NCI-H510A (cell line): Measurements from ENCODE around the gene TBL1X.

Experiments
- DNase-seq: peaks from one replicate; lab custom pipeline; 2025; lab: John Stamatoyannopoulos, UW

The TBL1X gene

DNA sequence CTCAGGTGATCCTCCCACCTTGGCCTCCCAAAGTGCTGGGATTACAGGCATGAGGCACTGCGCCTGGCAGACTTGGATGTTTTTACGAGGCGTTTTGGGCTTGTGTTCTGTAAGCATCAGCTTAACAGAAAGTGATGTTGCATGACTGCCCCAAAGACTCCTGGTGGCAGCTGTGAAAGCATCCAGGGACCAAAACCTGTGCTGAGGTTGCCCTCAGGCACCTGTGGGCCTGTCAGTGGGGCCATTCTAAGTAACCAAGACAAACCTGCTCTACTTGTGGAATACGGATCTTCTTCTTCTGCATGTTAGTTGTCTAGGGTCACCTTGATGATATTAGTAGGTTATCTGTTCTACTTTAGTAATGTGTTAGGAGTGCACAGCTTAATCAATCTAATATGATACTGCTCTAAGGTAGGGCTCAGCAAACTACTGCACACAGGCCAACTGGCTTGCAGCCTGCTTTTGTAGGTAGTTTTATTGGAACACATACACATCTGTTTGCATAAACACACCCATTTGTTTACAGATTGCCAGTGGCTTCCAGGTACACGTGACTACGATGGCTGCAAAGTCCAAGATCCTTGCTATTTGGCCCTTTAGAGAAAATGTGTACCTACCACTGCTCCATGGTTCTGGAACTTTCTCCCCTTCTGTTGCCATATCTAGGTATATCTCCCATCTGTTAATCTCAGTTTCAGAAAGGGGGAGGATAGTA is 164.1 kb downstream of the TBL1X start:
- DNase-seq = no peak

DNA sequence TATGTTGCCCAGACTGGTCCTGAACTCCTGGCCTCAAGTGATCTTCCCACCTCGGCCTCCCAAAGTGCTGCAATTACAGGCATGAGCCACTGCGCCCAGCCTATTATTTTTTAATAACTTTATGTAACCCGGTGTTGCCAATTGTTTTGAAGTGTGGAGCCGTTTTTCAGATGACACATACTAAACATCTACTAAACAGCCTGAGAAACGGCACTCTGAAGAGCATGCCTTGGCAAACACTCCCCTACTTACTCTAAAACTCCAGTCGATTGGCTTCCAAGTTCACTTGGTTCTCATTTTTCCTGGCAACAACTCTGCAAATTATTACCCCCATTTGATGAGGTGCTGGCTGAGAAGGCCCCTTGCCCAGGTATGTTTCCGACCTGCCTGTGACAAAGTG is 169.7 kb downstream of the TBL1X start:
- no peak for DNase-seq

DNA sequence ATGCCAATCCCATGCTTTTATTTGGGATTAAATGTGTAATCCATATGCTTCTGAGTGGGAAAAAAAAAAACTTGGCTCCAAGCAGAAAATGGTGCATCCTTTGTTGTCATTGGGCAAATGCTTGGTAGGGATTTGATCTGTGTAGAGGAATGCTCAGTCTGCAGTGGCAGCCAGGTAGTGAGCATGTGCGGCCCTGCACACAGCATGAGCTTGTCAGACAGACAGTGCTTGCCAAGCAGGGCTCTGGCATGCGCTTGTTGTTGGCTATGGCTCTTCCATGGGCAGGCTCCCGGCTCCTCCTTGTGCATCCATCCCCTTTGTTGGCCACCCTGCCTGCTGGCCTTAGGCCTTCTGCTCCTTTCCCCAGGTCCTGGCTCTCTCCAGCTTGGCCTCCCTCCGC is 170.5 kb downstream of the TBL1X start:
- DNase-seq = no peak

DNA sequence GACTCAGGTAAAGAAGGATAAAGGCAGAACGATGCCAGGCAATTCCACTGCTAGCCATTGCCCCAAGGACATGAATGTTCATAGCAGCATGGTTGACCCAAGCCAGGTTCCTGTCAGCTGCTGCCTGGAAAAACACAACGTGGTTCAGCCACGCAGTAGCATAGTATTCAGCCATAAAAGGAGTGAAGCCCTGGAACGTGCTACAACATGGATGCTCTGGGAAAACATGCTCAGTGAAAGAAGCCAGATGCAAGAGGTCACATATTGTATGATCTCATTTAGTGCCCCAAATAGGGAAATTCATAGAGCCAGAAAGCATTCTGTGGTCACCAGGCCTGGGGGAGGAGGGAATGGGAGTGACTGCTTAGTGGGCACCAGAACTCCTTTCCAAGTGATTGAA is 170.9 kb downstream of the TBL1X start:
- DNase-seq = no peak

DNA sequence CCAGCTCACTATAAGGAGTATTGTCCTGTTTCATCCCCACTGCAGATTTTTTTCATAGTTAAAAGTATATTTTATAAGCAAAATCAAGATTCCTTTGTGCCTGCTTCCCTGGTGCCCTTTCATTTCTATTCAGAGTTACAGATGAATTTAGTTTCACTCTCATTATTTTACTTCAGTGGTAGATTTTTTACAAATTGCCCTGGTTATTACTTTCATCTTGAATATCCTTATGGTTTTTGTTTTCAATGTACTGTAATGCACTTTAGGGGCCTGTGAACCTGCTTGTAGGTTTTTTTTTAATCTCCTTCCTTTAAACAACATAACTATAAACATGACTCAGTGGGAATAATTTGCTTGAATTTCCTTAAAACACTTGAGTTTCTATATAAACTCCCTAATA is 174.0 kb downstream of the TBL1X start:
- DNase-seq = no peak

DNA sequence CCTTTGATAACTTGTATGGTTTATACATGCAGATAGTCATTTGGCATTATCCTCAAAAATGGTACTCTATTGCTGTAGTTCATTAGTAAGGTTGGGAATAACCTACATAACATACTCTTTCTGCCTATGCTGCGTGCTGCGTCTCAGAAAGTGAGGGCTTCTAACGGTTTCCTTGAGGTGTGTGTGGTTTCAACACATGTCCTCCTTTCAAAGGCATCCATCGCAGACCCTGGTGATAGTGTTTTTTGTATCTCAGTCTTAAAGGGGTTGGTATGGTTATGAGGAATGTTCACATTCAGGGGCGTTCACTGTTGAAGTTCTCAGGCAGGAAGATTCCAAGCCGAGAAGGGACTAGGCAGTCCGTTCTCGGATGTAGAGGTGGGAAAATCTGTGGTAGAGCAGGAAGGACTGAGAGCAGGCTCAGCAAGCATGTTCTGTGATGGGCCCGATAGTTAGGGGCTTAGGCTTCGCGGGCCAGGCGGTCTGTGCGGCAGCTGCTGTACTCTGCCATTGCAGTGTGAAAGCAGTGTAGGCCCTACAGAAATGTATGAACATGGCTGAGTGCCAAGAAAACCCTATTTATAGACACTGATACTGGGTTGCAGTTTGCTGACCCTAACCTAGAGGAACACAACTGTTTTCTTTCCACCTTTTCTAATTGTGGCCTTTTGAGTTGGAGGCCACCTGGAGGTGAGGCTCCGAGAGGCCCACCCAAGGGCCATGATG is 177.6 kb downstream of the TBL1X start:
- no peak for DNase-seq

DNA sequence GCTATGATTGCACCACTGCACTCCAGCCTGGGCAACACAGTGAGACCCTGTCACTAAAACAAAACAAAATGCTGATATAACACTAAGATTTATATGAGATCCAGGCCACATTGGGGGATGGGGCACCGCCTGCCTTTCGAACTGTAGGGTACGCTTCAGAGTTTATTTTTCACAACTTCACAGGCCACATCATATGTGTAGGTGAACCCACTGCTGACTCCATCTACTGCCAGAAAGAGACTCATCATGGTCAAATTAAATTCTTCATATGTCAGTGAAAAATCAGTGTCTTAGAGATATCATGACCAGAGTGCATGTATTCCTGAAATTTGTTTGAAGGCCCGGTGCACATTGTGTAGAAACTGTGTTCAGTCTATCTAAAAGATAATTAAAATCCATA is 178.9 kb downstream of the TBL1X start:
- no peak for DNase-seq

DNA sequence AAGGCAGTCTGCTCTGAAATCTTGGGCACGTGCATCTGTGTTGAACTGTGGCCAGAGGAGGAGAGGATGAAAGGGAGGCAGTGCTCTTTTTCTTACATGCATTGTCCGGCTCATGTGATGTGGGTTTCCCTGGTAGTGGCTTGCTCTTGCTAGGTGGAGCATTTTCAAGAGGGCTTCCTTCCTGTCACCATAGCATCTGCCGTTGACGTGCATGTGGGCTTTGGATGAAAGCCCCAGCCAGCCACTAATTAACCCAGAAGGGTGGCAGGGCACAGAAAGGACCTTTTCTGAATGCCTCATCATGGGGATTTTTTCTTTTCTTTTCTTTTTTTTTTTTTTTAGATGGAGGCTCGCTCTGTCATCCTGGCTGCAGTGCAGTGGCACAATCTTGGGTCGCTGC is 179.5 kb downstream of the TBL1X start:
- DNase-seq = peak; percentile 22

DNA sequence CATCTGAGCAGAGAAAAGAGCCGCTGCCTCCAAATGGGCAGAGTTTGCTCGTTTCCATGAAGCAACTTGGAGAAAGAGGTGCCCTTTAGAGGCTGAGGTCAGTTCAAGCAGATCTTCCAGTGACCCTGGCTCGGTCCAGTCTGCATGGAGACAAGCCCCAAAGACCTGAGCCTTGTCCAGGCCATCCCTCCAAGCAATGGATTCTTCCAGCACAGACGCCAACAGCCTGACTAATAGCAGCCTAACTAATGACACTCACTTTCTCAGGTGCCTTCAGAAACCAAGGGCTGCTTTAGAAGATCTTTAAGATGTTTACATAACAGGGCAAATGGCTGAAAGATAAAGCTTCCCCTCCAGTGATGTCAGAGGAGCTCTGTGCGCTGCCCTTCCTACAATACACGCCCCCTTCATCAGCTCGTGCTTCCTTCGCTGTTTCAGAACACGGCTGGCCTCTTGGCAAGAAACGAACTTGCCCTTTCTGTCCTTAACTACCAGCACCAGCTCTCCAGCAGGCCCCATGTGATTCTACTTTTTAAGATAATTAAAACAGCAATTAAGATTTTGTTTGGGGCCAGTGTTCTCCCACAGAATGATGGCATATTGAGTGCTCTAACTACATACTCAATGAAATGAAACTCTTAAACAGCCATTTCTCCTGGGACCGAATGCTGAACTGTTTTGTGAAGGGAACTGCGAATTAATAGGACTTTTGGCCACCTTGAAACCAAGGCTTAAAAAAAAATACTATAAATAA is 181.8 kb downstream of the TBL1X start:
- no peak for DNase-seq

DNA sequence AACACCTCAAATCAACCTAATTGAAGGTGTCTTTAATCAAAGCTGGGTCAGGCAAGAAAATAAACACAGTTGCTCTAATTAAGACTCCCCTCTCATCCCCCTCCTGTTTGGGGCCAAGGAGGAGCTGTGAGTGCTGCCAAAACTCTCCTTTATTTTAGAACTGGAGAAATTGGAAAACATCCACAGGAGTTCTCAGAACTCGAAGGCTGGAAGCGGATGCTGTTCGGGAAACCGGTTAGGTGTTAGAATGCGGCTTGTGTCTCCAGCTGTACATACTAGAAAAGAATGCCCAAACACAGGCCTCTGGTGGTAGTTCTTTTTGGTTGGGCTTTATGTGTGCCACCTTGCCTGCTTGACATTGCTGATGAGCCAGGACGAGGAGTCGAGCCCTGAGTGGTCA is 182.6 kb downstream of the TBL1X start:
- no peak for DNase-seq

DNA sequence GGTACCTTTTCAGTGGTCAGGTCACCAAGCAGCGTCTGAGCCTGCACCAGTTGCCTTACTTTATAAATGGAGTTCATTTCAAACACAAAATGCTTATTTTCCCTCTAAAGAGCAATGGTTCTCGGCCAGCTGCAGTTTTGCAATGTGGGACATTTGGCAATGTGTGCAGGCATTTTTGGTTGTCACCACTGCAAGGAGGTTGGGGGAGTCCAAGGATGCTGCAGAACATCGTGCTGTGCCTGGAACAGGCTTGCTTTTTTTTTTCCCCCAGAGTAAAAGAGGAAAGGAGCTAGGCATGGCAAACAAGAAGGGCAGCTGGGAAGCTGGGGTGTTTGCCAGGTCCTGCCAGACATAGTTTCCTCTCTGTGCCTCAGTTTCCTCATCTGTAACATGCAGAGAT is 185.2 kb downstream of the TBL1X start:
- no peak for DNase-seq

DNA sequence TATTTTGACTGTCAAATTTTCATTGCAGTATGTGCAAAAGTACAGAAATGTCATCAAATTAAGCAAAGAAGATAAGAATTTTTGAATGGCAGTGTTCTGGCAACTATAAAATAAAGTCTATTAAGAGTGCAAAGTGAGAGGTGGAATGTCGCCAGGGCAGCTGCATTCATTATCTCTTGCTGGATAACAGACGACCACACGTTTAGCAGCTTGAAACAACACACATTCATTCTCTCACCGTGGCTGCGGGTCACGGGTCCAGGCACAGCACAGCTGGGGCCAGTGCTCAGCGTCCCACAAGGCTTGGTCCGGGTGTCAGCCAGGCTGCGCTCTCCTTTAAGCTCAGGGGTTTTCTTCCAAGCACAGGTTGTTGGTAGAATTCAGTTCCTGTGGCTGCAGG is 186.9 kb downstream of the TBL1X start:
- DNase-seq = no peak

DNA sequence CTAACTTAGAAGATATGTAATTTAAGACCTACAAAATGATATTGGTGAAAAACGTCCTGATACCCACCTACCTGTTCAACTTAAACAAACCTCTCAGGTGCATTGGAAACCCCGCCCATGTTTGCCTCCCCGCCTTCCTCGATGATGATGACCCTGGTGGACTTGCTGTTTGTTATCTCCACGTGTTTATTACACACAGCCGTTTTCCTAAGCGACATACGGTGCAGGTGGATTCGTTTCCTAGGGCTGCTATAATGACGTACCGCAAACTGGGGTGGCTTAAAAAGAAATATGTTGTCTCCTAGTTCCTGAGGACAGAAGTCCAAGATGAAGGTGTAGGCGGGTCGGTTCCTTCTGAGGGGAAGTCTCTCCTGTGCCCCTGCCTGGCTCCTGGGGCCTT is 190.1 kb downstream of the TBL1X start:
- DNase-seq = no peak

DNA sequence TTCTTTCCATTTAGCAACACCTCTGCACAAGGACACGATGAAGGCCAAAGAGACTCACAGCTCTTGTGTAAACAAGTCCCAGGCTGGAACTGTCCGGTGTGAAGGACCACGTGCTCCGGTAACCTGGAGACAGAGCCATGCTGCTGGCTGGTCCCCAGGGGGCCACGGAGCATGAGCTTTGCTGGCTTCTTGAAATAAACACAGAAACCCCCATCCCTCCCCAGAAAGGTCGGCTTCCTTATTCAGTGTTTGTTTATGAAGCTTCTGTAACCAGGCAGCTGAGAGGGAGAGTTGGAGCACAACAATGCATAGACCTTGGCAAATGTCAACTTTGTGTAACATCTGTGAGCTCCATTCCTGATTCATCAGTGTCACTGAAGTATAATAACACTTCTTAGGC is 191.4 kb downstream of the TBL1X start:
- DNase-seq = peak; percentile 7

DNA sequence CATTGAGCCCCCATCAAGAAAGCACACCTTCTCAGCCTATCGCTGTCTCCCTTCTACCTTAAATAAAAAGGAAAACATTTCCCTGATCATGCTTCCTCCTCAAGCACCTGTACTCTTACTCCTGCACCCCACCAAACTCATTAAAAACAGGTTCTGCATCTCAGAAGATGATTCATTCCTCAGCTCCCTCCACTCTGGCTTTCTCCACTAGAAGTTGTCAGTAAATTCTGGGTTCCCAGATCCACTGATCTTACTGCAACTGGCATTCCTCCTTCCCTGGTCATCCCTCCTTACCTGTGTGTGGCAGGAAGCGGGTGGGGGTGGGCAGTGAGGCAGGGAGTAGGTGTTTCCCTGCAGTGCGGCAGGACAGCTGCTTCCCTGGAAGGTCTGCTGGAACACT is 192.0 kb downstream of the TBL1X start:
- DNase-seq = no peak

DNA sequence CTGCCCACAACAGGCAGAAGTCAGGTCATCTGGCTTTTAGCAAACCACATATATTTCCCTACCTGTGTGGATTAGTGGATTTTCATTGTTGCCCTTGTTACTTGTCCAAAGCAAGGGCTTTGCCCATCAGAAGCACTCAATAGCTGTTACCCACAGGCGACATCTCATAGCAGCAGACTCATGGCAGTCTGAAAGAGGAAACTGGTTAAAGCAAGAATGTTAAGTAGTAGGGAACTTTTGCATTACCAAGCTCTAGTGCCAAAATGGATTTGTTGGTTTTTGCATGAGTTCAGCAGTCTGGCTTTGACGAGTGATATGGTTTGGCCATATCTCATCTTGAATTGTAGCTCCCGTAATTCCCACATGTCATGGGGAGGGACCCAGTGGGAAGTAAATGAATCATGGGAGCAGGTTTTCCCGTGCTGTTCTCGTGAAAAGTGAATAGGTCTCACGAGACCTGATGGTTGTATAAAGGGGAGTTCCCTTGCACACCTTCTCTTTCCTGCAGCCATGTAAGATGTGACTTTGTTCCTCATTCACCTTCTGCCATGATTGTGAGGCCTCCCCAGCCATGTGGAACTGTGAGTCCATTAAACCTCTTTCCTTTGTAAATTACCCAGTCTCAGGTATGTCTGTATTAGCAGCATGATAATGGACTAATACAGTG is 192.9 kb downstream of the TBL1X start:
- DNase-seq = no peak

DNA sequence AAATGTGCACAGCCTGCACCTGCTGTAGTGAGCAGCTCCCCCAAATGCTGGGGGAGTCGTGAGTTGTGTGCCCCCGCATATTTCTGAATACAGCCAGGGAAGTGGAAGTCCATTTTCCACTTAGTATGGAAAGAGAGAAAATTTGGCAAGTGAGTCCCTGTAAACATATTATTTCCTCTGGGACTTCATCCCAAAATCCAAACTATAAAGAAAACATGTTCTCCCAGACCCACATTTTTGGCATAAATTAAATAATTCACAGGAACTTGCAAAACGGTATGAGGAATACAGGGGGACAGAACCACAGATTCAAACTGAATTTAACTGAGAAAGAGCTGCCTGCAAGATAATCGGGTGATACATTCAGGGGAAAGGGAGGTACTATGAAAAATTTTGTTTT is 193.6 kb downstream of the TBL1X start:
- DNase-seq = no peak

DNA sequence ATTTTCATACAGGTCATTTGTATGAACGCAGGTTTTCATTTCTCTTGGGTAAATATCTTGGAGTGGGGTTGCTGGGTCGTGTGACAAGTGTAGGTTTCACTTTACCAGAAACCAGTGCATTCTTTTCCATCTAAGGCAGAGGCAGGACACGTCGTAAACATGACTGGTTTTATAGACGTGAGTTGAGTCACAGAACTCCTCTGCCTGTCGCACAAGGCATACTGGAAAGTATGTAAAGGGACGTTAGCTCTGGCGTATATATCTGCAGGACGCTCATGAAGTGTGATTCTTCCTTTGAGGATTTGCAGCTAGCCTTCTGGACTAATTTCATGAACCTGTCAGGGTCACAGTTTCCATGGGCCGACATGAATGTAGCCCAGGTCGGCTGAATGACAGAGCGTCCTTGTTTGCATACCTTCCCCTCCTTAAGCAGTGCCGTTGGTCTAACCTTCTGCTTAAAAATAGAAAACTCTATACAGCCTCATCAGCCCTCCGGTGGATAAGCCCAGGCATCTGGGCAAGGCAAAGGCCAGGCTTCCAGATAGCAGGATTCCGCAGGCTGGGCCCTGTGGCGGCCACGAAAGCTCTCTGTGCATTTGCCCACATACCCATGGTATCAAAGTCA is 194.8 kb downstream of the TBL1X start:
- DNase-seq = no peak

DNA sequence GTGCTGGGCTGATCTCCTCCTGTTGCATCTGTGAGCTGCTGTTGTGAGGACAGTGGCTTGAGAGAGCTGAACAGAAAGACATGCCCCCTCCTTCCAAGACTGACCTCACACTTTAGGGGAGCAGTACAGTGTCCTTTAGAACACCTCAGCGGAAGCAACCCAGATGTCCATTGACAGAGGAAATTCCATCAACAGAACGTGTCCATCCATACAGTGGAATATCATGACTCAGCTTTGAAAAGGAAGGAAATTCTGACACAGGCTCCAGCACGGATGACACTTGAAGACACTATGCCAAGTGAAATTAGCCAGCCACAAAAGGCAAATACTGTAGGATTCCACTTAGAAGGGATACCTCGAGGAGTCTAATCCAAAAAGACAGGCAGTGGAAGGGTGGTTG is 197.3 kb downstream of the TBL1X start:
- no peak for DNase-seq

DNA sequence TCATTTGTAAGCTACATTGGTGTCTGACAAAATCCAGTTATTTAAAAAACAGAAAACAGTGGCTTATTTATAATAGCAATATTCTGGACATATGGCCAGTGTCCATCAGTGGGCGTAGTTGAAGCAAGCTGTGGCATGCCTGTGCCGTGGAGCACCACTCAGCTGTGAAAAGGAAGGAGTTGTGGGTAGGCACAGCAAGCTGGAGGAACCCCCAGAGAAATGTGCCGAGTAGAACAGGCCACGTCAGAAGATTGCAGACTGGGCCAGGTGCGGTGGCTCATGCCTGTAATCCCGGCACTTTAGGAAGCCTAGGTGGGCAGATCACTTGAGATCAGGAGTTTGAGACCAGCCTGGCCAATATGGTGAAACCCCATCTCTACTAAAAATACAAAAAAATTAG is 198.4 kb downstream of the TBL1X start:
- no peak for DNase-seq

DNA sequence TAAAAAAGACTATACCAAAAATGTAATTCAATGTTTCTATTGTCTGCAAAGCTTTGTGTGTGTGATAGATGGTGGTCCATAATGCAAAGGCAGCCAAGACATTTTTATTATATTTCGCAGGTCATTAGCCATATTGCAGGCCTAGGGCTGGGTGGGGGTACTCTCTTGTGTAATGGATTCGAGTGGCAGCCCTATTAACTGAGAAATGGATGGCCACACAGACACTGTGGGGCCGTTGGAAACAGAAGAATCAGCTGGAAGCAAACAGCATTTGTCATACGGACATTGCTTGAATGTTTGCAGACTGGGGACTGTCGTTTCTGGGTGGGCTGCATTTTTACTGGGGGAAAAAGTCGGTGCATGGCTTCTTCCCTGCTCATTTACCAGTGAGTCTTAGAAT is 199.4 kb downstream of the TBL1X start:
- DNase-seq = no peak

DNA sequence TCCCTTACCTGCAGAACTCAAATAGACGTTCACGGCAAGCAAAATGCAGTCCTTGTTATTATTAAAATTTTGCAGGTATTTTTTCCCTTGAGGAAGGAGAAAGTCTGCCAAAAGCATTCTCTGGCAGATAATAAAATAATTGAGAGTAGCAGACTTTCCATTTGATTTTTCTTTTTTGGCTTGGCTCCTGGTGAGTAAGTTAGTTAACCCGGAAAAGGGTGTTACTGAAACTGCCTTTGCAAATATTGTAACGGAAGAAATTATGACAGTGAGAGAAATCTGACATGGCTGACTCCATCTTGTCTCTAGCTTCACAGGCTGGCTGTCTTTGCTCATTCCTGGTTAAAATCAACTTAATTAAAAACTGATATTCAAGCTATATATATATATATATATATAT is 200.3 kb downstream of the TBL1X start:
- no peak for DNase-seq
